ENCODE results near the gene DDIAS. TPM values are rescaled to one million over a fixed set of nuclear protein-coding genes. Genes with fewer than 3 reads are reported as not detected.

Gene DDIAS
- total RNA-seq, 1 experiment from 2014 or later: 17.1 TPM

DNA sequence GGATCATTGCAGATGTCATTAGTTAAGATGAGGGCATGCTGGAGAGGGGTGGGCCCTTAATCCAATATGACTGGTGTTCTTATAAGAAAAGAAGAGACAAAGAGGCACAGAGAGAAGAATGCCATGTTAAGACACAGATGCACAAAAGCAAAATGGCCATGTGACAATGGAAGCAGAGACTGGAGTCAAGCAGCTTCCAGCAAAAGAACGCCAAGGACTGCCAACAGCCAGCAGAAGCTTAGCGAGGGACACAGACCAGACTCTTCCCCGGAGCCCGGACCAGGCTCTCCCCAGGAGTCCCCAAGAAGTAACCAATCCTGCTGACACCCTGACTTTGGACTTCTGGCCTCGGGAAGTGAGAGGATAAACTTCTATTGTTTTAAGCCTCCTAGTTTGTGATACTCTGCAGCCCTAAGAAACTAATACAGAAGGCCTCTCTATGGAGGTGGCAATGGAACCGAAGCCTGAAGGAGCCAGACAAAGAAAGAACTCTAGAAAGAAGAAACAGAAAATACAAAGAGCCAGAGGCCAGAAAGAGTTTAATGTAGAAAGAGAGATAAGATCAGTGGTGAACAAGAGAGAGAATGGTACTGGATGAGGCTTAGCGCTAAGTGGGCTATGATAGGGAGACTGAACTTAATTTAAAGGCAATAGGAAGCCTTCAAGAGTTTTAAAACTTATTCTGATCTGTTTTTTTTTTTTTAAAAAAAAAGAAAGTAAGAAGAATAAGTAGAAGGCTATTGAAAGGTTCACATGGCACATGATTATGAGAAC lies 29.0 kb upstream of the DDIAS start:
- H2AFZ ChIP-seq (ENCODE audit: low read depth, low read length, poor library complexity, severe bottlenecking): no peak overlapping the region
- no peaks in the 10 kb centered on the region for H3K9me3 ChIP-seq (ENCODE audit: control insufficient read depth in 1 of 2, insufficient read depth in 1 of 2, low read depth in 1 of 2, low read length in 2 of 2)
- TF ChIP-seq EZH2 (IDR thresholded peaks at IDR 0.05): no peak
- no peak for TF ChIP-seq JUND (IDR thresholded peaks at IDR 0.05)
- TF ChIP-seq RAD21 (IDR thresholded peaks at IDR 0.05; ENCODE audit: low read depth): no peak
- TF ChIP-seq EZH2phosphoT487 (IDR thresholded peaks at IDR 0.05; ENCODE audit: borderline replicate concordance): no peak
- TF ChIP-seq ELF1 (IDR thresholded peaks at IDR 0.05; ENCODE audit: borderline replicate concordance, low read depth): no peak
- TF ChIP-seq CBX3 (IDR thresholded peaks at IDR 0.05; ENCODE audit: low read depth): no peak
- TF ChIP-seq MAX (IDR thresholded peaks at IDR 0.05): no peak
- no peak for TF ChIP-seq EGR1 (IDR thresholded peaks at IDR 0.05; ENCODE audit: low read depth)
- TF ChIP-seq CEBPB (IDR thresholded peaks at IDR 0.05; ENCODE audit: low read depth): no peak
- RAD21 ChIA-PET (ENCODE audit: low non-redundant PET in 1 of 2, low total read pairs in 2 of 2, uncharacterized antibody in 2 of 2, unreplicated experiment in 2 of 2): no interaction called here
- POLR2A ChIA-PET: no interaction called here
- no peak overlapping the region for H3K4me2 ChIP-seq (ENCODE audit: low read length)
- H4K20me1 ChIP-seq (ENCODE audit: insufficient read depth): no peaks in the 10 kb centered on the region
- H3K27ac ChIP-seq (ENCODE audit: low read depth, low read length): no peak overlapping the region
- no peak overlapping the region for H3K4me3 ChIP-seq (replicated peaks in 1 of 2; ENCODE audit: low read depth in 1 of 2, low read length in 2 of 2)
- no peak overlapping the region for H3K9ac ChIP-seq (ENCODE audit: low read length)
- no peaks in the 10 kb centered on the region for H3K4me1 ChIP-seq (ENCODE audit: control insufficient read depth in 1 of 2, insufficient read depth in 2 of 2, low read length in 2 of 2)
- CTCF ChIA-PET: no interaction called here
- intact Hi-C loops (cut with micrococcal nuclease): no loop called here
- no peaks in the 10 kb centered on the region for H3K36me3 ChIP-seq (ENCODE audit: control insufficient read depth in 1 of 2, insufficient read depth in 2 of 2, low read length in 2 of 2)
- H3K9me2 ChIP-seq (ENCODE audit: insufficient read depth): no peaks in the 10 kb centered on the region
- no peaks in the 10 kb centered on the region for H3K79me2 ChIP-seq (ENCODE audit: insufficient read depth, low read length)
- BruUV-seq (replicated peaks): no TSS peak
- DNase-seq (ENCODE audit: low read depth, low spot score) (no peak), ATAC-seq (no peak)
- no peaks in the 10 kb centered on the region for H3K27me3 ChIP-seq (ENCODE audit: insufficient read depth, low read length)

DNA sequence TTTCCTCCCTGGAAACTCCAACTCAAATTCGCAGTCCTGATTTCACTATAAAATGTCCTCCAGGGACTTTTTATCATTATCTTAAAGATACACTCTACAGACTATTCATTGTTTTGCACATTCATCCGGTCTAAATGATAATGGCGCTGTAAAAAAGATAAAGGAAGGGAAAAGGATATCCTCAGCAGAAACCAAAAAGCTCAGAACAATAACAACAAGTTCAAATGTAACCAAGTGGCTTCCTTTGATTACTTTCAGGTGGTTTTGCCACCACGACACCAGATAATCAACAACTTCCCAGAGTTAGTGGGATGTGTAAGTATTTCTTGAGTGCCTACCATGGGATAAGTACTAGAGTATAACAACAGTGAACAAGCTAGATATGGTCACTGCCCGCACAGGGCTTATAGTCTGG lies 27.6 kb upstream of the DDIAS start:
- H3K36me3 ChIP-seq (ENCODE audit: control insufficient read depth in 1 of 2, insufficient read depth in 2 of 2, low read length in 2 of 2): no peaks in the 10 kb centered on the region
- no peak overlapping the region for H3K4me2 ChIP-seq (ENCODE audit: low read length)
- no peaks in the 10 kb centered on the region for H3K9me2 ChIP-seq (ENCODE audit: insufficient read depth)
- no peaks in the 10 kb centered on the region for H3K27me3 ChIP-seq (ENCODE audit: insufficient read depth, low read length)
- H3K4me3 ChIP-seq (replicated peaks in 1 of 2; ENCODE audit: low read depth in 1 of 2, low read length in 2 of 2): no peak overlapping the region
- no peaks in the 10 kb centered on the region for H3K79me2 ChIP-seq (ENCODE audit: insufficient read depth, low read length)
- ChIA-PET RAD21 (ENCODE audit: low non-redundant PET in 1 of 2, low total read pairs in 2 of 2, uncharacterized antibody in 2 of 2, unreplicated experiment in 2 of 2) (no interaction called here), POLR2A (no interaction called here), CTCF (no interaction called here)
- no peak overlapping the region for H3K9ac ChIP-seq (ENCODE audit: low read length)
- H4K20me1 ChIP-seq (ENCODE audit: insufficient read depth): no peaks in the 10 kb centered on the region
- DNase-seq (ENCODE audit: low read depth, low spot score): no peak
- H3K9me3 ChIP-seq (ENCODE audit: control insufficient read depth in 1 of 2, insufficient read depth in 1 of 2, low read depth in 1 of 2, low read length in 2 of 2): no peaks in the 10 kb centered on the region
- BruUV-seq (replicated peaks): no TSS peak
- TF ChIP-seq ELF1 (IDR thresholded peaks at IDR 0.05; ENCODE audit: borderline replicate concordance, low read depth) (no peak), YY1 (IDR thresholded peaks at IDR 0.05; ENCODE audit: extremely low read depth, insufficient replicate concordance, low read depth, low read length) (no peak), SIN3A (IDR thresholded peaks at IDR 0.05; ENCODE audit: low read depth) (no peak)
- intact Hi-C loops (cut with micrococcal nuclease): no loop called here
- ATAC-seq: no peak
- H2AFZ ChIP-seq (ENCODE audit: low read depth, low read length, poor library complexity, severe bottlenecking): no peak overlapping the region
- H3K4me1 ChIP-seq (ENCODE audit: control insufficient read depth in 1 of 2, insufficient read depth in 2 of 2, low read length in 2 of 2): no peaks in the 10 kb centered on the region
- H3K27ac ChIP-seq (ENCODE audit: low read depth, low read length): no peak overlapping the region

All from HCT116 (cell line).